Neural cell (in vitro differentiated cells): Measurements from ENCODE around the gene FOXO3.

ENCODE experiments used
- EZH2 ChIP-seq: fragments of 200-600, 300-800 bp; shearing (Covaris generic), sonication (generic); IDR thresholded peaks from 2 replicates; pipeline ENCODE4 v1.6.1; 2014; ENCODE audit warnings: antibody characterized with exemption, low read length, borderline replicate concordance, mild to moderate bottlenecking; ENCODE audit not compliant: insufficient read depth, poor library complexity, severe bottlenecking
- POLR2AphosphoS5 ChIP-seq: IDR thresholded peaks from 2 replicates; pipeline ENCODE4 v1.6.1; 2012
- TF ChIP-seq, protein P1 (sequence below): fragments of 450-650 bp; IDR thresholded peaks from 2 replicates; pipeline ENCODE4 v1.5.1; 2014; ENCODE audit warnings: antibody characterized with exemption, mild to moderate bottlenecking, moderate library complexity; ENCODE audit not compliant: poor library complexity, severe bottlenecking
- TF ChIP-seq, protein P2 (sequence below): IDR thresholded peaks from 2 replicates; pipeline ENCODE4 v1.6.1; 2012; ENCODE audit warnings: borderline replicate concordance

DNA sequence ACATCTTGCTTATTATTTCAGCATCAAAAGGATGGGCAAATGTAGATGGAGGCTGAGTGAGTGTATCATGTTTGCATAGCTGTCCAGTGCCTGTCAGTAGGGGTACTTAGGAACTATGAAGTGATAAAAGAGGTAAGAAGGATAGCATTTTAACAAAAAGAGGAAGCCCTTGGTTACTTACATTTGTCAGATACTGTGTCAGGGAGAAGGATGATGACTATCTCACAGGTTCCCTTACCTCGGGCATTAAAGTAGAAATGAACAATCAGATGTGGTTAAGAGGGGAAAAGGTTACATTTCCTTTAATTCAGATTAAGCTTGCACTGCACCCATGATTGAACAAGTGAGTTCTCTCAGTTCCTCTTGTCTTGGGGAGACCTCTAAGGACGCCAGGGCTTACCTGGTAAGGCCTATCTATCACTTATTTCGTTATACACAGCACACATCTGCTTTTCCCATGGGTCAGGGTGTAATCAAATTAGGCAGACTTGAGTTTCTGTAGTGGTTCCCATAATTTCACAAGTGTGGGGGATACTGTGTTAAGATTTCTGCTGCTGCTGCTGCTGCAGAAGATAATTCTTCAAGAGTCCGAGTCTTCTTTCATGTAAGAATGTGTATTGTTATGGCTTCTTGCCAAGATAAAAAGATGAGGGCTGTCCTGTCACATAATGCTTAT, 4.5 kb downstream of the FOXO3 start:
- TF ChIP-seq, protein P1, sequence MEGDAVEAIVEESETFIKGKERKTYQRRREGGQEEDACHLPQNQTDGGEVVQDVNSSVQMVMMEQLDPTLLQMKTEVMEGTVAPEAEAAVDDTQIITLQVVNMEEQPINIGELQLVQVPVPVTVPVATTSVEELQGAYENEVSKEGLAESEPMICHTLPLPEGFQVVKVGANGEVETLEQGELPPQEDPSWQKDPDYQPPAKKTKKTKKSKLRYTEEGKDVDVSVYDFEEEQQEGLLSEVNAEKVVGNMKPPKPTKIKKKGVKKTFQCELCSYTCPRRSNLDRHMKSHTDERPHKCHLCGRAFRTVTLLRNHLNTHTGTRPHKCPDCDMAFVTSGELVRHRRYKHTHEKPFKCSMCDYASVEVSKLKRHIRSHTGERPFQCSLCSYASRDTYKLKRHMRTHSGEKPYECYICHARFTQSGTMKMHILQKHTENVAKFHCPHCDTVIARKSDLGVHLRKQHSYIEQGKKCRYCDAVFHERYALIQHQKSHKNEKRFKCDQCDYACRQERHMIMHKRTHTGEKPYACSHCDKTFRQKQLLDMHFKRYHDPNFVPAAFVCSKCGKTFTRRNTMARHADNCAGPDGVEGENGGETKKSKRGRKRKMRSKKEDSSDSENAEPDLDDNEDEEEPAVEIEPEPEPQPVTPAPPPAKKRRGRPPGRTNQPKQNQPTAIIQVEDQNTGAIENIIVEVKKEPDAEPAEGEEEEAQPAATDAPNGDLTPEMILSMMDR: no peak
- TF ChIP-seq, protein P2, sequence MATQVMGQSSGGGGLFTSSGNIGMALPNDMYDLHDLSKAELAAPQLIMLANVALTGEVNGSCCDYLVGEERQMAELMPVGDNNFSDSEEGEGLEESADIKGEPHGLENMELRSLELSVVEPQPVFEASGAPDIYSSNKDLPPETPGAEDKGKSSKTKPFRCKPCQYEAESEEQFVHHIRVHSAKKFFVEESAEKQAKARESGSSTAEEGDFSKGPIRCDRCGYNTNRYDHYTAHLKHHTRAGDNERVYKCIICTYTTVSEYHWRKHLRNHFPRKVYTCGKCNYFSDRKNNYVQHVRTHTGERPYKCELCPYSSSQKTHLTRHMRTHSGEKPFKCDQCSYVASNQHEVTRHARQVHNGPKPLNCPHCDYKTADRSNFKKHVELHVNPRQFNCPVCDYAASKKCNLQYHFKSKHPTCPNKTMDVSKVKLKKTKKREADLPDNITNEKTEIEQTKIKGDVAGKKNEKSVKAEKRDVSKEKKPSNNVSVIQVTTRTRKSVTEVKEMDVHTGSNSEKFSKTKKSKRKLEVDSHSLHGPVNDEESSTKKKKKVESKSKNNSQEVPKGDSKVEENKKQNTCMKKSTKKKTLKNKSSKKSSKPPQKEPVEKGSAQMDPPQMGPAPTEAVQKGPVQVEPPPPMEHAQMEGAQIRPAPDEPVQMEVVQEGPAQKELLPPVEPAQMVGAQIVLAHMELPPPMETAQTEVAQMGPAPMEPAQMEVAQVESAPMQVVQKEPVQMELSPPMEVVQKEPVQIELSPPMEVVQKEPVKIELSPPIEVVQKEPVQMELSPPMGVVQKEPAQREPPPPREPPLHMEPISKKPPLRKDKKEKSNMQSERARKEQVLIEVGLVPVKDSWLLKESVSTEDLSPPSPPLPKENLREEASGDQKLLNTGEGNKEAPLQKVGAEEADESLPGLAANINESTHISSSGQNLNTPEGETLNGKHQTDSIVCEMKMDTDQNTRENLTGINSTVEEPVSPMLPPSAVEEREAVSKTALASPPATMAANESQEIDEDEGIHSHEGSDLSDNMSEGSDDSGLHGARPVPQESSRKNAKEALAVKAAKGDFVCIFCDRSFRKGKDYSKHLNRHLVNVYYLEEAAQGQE: no peak
- no peak for TF ChIP-seq EZH2
- TF ChIP-seq POLR2AphosphoS5: no peak
